ENCODE results near the gene GIGYF2. TPM values are rescaled to one million over a fixed set of nuclear protein-coding genes. Genes with fewer than 3 reads are reported as not detected.

GIGYF2 gene, protein sequence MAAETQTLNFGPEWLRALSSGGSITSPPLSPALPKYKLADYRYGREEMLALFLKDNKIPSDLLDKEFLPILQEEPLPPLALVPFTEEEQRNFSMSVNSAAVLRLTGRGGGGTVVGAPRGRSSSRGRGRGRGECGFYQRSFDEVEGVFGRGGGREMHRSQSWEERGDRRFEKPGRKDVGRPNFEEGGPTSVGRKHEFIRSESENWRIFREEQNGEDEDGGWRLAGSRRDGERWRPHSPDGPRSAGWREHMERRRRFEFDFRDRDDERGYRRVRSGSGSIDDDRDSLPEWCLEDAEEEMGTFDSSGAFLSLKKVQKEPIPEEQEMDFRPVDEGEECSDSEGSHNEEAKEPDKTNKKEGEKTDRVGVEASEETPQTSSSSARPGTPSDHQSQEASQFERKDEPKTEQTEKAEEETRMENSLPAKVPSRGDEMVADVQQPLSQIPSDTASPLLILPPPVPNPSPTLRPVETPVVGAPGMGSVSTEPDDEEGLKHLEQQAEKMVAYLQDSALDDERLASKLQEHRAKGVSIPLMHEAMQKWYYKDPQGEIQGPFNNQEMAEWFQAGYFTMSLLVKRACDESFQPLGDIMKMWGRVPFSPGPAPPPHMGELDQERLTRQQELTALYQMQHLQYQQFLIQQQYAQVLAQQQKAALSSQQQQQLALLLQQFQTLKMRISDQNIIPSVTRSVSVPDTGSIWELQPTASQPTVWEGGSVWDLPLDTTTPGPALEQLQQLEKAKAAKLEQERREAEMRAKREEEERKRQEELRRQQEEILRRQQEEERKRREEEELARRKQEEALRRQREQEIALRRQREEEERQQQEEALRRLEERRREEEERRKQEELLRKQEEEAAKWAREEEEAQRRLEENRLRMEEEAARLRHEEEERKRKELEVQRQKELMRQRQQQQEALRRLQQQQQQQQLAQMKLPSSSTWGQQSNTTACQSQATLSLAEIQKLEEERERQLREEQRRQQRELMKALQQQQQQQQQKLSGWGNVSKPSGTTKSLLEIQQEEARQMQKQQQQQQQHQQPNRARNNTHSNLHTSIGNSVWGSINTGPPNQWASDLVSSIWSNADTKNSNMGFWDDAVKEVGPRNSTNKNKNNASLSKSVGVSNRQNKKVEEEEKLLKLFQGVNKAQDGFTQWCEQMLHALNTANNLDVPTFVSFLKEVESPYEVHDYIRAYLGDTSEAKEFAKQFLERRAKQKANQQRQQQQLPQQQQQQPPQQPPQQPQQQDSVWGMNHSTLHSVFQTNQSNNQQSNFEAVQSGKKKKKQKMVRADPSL (N-terminal part only)
- total RNA-seq: 36.1 and 54.9 TPM in 2 replicates

DNA sequence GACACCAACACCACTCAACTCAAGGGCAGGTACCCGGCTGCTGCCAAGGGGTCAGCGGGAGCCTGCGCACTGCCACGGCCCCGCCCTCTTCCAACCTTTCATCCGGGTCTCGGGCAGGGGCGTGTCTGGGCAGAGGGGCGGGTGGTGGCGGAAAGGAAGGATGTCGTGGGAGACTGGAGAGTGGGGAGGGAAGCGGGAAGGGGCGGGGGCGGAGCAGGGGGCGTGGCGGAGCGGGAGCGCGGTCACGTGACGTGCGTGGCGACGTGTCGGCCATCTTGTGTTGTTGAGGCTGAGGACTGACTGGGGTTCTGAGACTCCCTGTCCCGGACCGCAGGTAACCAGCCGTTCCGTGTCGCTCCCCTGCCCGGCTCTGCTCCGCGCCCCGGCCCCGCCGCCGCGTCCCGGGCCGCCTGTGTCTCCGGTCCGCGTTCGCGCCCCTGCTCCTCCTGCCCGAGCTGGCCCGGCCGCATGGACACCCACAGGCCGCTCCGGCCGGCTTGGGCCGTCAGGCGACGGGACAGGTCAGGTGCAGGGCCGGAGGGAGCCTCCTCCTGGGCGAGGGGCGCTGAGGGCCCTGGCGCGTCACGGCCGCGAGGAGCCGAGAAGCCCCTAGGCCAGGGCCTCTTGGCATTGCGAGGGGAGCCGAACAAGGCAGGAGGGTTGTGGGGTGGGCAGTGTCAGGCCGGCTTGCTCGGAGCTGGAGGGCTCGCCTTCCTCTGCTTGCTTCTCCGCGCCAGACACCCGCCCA lies at the start of gene GIGYF2:
Gene GIGYF2, plus strand, starts transcription at position 273 of the 748 bp plus-strand sequence. CDS start 37,867 bp downstream, outside the sequence.

DNA sequence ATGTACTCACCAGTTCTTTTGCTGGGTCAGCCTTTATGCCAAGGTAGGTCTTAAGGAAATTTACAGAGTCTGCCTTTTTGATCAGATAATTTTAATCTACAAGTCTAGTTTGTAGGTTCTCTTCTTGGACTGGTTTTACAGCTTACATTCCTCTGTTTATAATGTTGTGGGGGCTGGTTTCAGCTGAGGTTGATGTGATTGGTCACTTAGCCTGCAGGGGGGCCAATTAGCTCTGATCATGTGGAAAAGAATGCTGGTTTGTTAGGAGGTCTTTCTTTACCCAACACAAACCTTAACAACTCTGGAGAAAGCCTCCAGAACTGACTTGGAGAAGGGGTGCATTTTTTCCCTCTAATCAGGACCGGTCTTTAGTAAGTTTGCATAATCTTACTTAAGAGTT lies 79.3 kb downstream of the GIGYF2 start, which contains the start of gene KCNJ13:
Gene KCNJ13, minus strand, starts transcription at position 131 of the 400 bp plus-strand sequence. CDS start 5,203 bp downstream, outside the sequence.

DNA sequence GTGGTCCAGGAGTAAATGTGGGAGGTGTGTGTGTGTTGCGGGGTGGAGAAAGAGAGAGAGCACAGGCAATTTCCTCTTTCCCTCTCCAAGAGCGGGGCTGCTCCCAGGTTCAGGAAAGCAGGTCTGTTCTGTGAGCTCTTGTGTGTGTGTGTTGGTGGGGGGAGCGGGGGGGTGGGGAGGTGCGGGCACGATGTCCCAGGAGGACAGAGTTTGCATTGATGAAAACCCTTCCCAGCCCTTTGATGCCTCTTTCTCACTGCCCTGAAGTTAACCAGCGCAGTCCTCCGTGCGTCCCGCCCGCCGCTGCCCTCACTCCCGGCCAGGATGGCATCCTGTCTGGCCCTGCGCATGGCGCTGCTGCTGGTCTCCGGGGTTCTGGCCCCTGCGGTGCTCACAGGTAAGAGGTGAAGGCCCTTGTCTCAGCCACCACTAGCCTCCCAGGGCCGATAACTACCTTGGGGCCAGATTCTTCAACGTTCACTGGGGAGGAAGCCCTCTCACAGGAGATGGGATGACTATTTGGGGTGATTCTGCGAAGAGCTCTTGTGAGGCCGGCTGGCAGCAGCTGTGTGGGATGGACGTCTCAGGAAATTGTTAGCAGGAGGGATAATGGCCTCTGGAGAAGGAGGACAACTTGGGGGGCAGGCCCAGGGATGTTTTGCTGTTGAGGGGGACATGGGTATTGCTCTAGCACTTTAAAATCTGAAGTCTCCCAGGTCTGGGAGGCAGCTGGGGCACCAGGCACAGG lies 173.1 kb downstream of the GIGYF2 start, which contains the start of gene SNORC:
Gene SNORC, plus strand, starts transcription at position 247 of the 748 bp plus-strand sequence. Its CDS starts 78 bp downstream, at position 325.

Other genes with a start within 250 kb of the GIGYF2 start
- gene ALPI, start 241.2 kb upstream of the GIGYF2 start, total RNA-seq: not detected in 2 replicates
- not detected in 2 replicates for gene ECEL1, start 209.5 kb upstream of the GIGYF2 start, total RNA-seq
- gene PRSS56, start 176.9 kb upstream of the GIGYF2 start, total RNA-seq: not detected in 2 replicates
- not detected in 2 replicates for gene CHRND, start 171.2 kb upstream of the GIGYF2 start, total RNA-seq
- not detected in 2 replicates for gene CHRNG, start 157.6 kb upstream of the GIGYF2 start, total RNA-seq
- 1.6 and 2.0 TPM in 2 replicates for gene TIGD1, start 146.8 kb upstream of the GIGYF2 start, total RNA-seq
- 144 and 162 TPM in 2 replicates for gene EIF4E2, start 146.6 kb upstream of the GIGYF2 start, total RNA-seq
- gene EFHD1, start 63.7 kb upstream of the GIGYF2 start, total RNA-seq: not detected in 2 replicates
- gene KCNJ13, start 79.2 kb downstream of the GIGYF2 start, total RNA-seq: under 0.01 TPM in 1 of 2 replicates, not detected in the other
- under 0.01 and 0.46 TPM in 2 replicates for gene SNORC, start 172.9 kb downstream of the GIGYF2 start, total RNA-seq